Gastrocnemius medialis (tissue), 4 donors: ENCODE measurements around the gene TSPAN5. TPM values are rescaled to one million over a fixed set of nuclear protein-coding genes. Genes with fewer than 3 reads are reported as not detected.

Experiments
- ATAC-seq, 2 donors: fragments of 150-250 bp; one replicate each; pipeline ENCODE4 v1.9.1; 2016
- DNase-seq, 2 donors: peaks; one replicate each; pipeline ENCODE4 v3.0.0-alpha.2; 2019
- H3K27ac ChIP-seq, 4 donors: fragments of 200-600 bp; sonication (generic); 1 replicate in 1 of 4; 2 replicates in 3 of 4; pipeline ENCODE4 v1.5.1; 2016 to 2018; ENCODE audit warnings: mild to moderate bottlenecking in 2 of 4, moderate library complexity in 1 of 4
- H3K27me3 ChIP-seq, 3 donors: fragments of 200-600 bp; sonication (generic) in 2 of 3; 1 replicate in 1 of 3; 2 replicates in 2 of 3; pipeline versions ENCODE4 v1.5.1 to v1.6.0; 2016 to 2019; ENCODE audit warnings: mild to moderate bottlenecking in 1 of 3, moderate library complexity in 1 of 3
- H3K36me3 ChIP-seq, 2 donors: fragments of 200-600 bp; sonication (generic) in 1 of 2; one replicate each; pipeline ENCODE4 v1.5.1; 2017 to 2018
- H3K4me1 ChIP-seq, 2 donors: fragments of 200-600 bp; sonication (generic) in 1 of 2; one replicate each; pipeline ENCODE4 v1.5.1; 2016 to 2017; ENCODE audit warnings: mild to moderate bottlenecking in 2 of 2
- H3K4me3 ChIP-seq, 4 donors: fragments of 200-600 bp; sonication (generic) in 3 of 4; 1 replicate in 1 of 4; 2 replicates in 3 of 4; pipeline ENCODE4 v1.5.1; 2016 to 2019; ENCODE audit warnings: mild to moderate bottlenecking in 2 of 4
- H3K9me3 ChIP-seq, 3 donors: fragments of 200-600 bp; sonication (generic) in 2 of 3; 1 replicate in 1 of 3; 2 replicates in 2 of 3; pipeline ENCODE4 v1.5.1; 2016 to 2019
- POLR2A ChIP-seq, 2 donors: fragments of 450-650 bp; IDR thresholded peaks; one replicate each; pipeline ENCODE4 v1.6.1; 2017; ENCODE audit warnings: antibody characterized with exemption in 2 of 2, mild to moderate bottlenecking in 2 of 2, moderate library complexity in 2 of 2
- in situ Hi-C, 4 donors: fragments of 200-750 bp; cut with MboI; loops; one replicate each; pipeline versions ENCODE4 v1.15.0 to v1.8.0; 2017; ENCODE audit warnings: low sequenced_read_pairs in 4 of 4
- intact Hi-C: fragments of 100-400 bp; cut with DNase I; formaldehyde crosslinking; loops from one replicate; pipeline ENCODE4 v1.15.1; 2023; ENCODE audit warnings: low total_unique reads
- total RNA-seq, 4 donors: library from RNA; depleted of rRNA; stranded (reverse); fragments of >200 nt; gene quantifications; one replicate each; pipeline versions ENCODE4 v1.1.0 to v1.2.3, GENCODE V29; 2016
- TF ChIP-seq, protein P1 (sequence below), 5 experiments: fragments of 450-650 bp in 3 of 5; fragments of 200-600 bp in 2 of 5; sonication (generic) in 2 of 5; IDR thresholded peaks in 4 of 5; conservative IDR thresholded peaks in 1 of 5; 1 replicate in 4 of 5; 2 replicates in 1 of 5; pipeline ENCODE4 v1.5.1; 2016 to 2019; ENCODE audit warnings: antibody characterized with exemption in 5 of 5, mild to moderate bottlenecking in 3 of 5, moderate library complexity in 3 of 5

The TSPAN5 gene
- total RNA-seq, 4 donors from 2014 or later = 0.55 to 18.7 (median 0.79) TPM

DNA sequence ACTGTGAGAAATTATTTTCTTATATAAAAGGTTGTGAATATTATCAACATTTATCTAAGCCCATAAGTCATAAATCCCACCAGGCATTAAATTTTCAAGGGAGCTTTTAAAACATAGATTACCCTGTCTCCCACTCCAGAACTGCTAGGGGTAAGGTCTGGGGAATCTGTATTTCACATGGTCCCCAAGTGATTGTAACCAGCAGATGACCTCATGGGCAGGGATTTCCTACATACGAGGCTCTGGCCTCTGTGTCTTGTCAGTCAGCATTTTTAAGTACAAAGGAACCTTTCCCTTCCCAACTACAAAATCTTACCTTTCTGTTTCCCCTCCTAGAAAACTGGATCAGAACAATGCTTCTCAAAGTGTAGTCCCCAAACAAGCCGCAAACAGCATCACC lies 188.6 kb downstream of the TSPAN5 start:
- in situ Hi-C loops = loop anchor here in 3 of 4 donors (10.0 to 25.0 kb wide), 3 partner anchors 468 to 993 kb away; partner anchors contain the start of gene EIF4E (in 1 of the 3)
- H3K36me3 ChIP-seq = no peaks in the 10 kb centered on the region
- H3K27ac ChIP-seq = no peak overlapping the region
- no peak for TF ChIP-seq POLR2A (IDR thresholded peaks at IDR 0.05)
- TF ChIP-seq, protein P1, sequence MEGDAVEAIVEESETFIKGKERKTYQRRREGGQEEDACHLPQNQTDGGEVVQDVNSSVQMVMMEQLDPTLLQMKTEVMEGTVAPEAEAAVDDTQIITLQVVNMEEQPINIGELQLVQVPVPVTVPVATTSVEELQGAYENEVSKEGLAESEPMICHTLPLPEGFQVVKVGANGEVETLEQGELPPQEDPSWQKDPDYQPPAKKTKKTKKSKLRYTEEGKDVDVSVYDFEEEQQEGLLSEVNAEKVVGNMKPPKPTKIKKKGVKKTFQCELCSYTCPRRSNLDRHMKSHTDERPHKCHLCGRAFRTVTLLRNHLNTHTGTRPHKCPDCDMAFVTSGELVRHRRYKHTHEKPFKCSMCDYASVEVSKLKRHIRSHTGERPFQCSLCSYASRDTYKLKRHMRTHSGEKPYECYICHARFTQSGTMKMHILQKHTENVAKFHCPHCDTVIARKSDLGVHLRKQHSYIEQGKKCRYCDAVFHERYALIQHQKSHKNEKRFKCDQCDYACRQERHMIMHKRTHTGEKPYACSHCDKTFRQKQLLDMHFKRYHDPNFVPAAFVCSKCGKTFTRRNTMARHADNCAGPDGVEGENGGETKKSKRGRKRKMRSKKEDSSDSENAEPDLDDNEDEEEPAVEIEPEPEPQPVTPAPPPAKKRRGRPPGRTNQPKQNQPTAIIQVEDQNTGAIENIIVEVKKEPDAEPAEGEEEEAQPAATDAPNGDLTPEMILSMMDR (IDR thresholded peaks at IDR 0.05 in 4 of 5, conservative IDR thresholded peaks at IDR 0.05 in 1 of 5) = no peak
- no peaks in the 10 kb centered on the region for H3K27me3 ChIP-seq
- ATAC-seq (no peak), DNase-seq (no peak)
- peaks cover 3 to 5% of the 10 kb centered on the region in 2 donors for H3K4me1 ChIP-seq
- H3K9me3 ChIP-seq = no peaks in the 10 kb centered on the region
- intact Hi-C loops = loop anchor here (5.0 to 10.0 kb wide), 2 partner anchors 185 to 588 kb away; partner anchors contain the start of gene TSPAN5
- no peak overlapping the region for H3K4me3 ChIP-seq

DNA sequence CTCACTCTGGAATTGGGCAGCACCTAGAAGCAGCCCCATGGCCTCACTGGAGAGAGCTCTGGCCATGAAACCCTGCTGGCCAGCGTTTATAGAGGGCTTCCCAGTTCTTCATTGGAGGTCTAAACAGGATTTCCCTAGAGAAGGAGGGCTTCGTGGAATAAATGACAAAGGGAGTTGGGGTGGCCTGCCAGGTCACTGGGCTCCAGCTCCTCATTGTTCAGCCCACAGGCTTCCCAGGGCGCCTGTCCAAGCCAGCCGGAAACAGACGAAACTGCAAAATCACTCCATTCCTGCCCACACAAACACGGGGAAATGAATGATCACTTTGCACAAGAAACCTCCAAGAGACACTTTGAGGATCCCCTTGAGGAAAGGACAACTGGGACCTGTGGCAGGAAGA lies 189.7 kb downstream of the TSPAN5 start:
- DNase-seq (peak in 1 of 2 donors; percentile 12), ATAC-seq (no peak)
- in situ Hi-C loops = loop anchor here in 3 of 4 donors (10.0 to 25.0 kb wide), 3 partner anchors 469 to 994 kb away; partner anchors contain the start of gene EIF4E (in 1 of the 3)
- Histone ChIP-seq H3K4me3 (no peak overlapping the region), H3K27ac (no peak overlapping the region), H3K4me1 (peaks cover 3 to 5% of the 10 kb centered on the region in 2 donors), H3K9me3 (no peaks in the 10 kb centered on the region), H3K27me3 (no peaks in the 10 kb centered on the region), H3K36me3 (no peaks in the 10 kb centered on the region)
- no peak for TF ChIP-seq POLR2A (IDR thresholded peaks at IDR 0.05)
- TF ChIP-seq, protein P1 (IDR thresholded peaks at IDR 0.05 in 4 of 5, conservative IDR thresholded peaks at IDR 0.05 in 1 of 5) = no peak
- intact Hi-C loops = loop anchor here (5.0 to 10.0 kb wide), 2 partner anchors 186 to 589 kb away; partner anchors contain the start of gene TSPAN5

DNA sequence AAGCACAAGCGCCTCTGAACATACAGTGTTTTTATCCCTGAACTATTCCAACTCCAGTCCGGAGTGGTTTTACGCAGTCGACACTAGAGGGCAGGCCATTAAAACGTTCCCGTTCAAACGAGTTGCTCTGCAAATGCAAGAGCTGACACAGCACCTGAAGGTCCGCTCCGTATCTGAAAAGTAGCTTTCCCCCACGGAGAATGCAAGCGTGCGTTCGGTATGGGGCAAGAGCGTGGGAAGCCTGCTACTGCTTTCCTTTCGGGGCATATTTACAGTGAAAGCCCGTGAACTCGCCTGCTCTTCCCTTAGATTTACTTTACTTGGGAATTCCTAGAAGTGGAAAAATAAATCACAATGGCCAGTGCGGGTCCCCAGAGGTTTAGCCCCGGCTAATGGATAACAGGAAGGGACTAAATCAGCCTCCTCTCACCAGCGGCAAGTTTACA lies 190.8 kb downstream of the TSPAN5 start:
- DNase-seq = peak; percentile 46 to 56
- Histone ChIP-seq H3K4me1 (peaks cover 3 to 5% of the 10 kb centered on the region in 2 donors), H3K27me3 (no peaks in the 10 kb centered on the region), H3K4me3 (peak overlapping the region; percentile 32 to 61 (median 47)), H3K27ac (no peak overlapping the region), H3K9me3 (no peaks in the 10 kb centered on the region), H3K36me3 (no peaks in the 10 kb centered on the region)
- in situ Hi-C loops = loop anchor here in 3 of 4 donors (10.0 to 25.0 kb wide), 3 partner anchors 470 to 995 kb away; partner anchors contain the start of gene EIF4E (in 1 of the 3)
- intact Hi-C loops = loop anchor here (2.0 to 10.0 kb wide), 3 partner anchors 187 to 995 kb away; partner anchors contain the start of gene TSPAN5
- TF ChIP-seq, protein P1 (IDR thresholded peaks at IDR 0.05 in 4 of 5, conservative IDR thresholded peaks at IDR 0.05 in 1 of 5) = peak; percentile 38 to 73 (median 66)
- no peak for TF ChIP-seq POLR2A (IDR thresholded peaks at IDR 0.05)
- peak; percentile 93 to 99 for ATAC-seq

DNA sequence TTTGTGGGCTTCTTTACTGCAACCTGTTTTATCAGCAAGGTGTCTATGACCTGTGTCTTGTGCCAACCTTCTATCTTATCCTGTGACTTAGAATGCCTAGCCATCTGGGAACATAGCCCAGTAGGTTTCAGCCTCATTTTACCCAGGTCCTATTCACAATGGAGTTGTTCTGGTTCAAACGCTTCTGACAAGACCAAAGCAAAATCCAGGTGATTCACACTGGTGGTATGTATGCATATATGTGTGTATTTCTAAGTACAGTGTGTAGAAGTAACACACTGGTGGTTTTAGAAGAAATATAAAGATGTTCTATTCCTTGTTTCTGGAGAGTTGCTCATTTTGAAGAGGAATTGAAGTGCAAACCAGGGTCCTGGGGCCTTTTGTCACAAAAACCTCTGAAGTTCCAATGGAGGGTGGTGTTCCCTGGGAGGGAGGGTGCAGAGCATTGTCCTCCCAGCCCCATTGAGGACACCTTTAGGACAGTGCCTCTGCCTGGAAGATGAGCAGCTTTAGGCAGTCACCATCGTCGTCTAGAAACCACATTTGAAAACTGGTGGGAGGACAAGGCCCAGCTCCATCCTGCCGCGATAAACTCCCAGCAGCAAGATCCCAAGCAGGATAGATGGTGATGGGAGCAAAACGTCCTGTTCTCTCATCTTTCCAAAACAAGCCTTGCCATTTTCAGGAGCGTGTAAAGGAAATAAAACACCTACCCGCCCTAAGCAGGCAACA lies 191.4 kb downstream of the TSPAN5 start:
- Histone ChIP-seq H3K27ac (no peak overlapping the region), H3K4me1 (peaks cover 3 to 5% of the 10 kb centered on the region in 2 donors), H3K4me3 (peak overlapping the region in 1 of 4 donors; percentile 47), H3K27me3 (no peaks in the 10 kb centered on the region), H3K36me3 (no peaks in the 10 kb centered on the region), H3K9me3 (no peaks in the 10 kb centered on the region)
- TF ChIP-seq, protein P1 (IDR thresholded peaks at IDR 0.05 in 4 of 5, conservative IDR thresholded peaks at IDR 0.05 in 1 of 5) = no peak
- no peak for TF ChIP-seq POLR2A (IDR thresholded peaks at IDR 0.05)
- in situ Hi-C loops (loop anchor here in 3 of 4 donors (10.0 to 25.0 kb wide), 3 partner anchors 470 to 995 kb away; partner anchors contain the start of gene EIF4E (in 1 of the 3)), intact Hi-C loops (loop anchor here (2.0 to 10.0 kb wide), 3 partner anchors 188 to 996 kb away; partner anchors contain the start of gene TSPAN5)
- ATAC-seq (peak in 1 of 2 donors; percentile 32), DNase-seq (no peak)
